HEK293 (cell line): ENCODE measurements around the gene SNTA1.

Experiments used
- REPIN1 ChIP-seq: fragments of 450-650 bp; formaldehyde crosslinking; IDR thresholded peaks from 2 replicates; pipeline ENCODE4 v1.5.1; 2017; ENCODE audit warnings: missing biosample characterization, missing genetic modification characterization, low read depth
- ZFHX2 ChIP-seq: fragments of 450-650 bp; formaldehyde crosslinking; conservative IDR thresholded peaks from 2 replicates; pipeline ENCODE4 v1.5.1; 2016; ENCODE audit warnings: missing biosample characterization, missing genetic modification characterization

DNA sequence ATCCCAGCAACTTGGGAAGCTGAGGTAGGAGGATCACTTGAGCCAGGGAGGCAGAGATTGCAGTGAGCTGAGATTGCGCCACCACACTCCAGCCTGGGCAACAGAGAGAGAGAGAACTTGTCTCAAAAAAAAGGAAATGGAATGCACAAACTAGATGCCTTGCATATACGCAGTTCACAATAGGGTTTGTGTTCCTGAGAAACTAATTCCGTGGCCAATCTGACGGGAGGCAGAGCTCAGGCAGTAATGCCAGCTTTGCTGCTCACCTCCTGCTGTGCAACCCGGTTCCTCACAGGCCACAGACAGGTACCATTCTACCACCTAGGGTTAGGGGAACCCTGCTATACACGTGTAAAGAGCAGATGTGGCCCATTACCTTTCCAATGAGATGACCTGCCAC is 43.6 kb downstream of the SNTA1 start:
- TF ChIP-seq ZFHX2 (tag by site-specific recombination) (no peak), REPIN1 (tag by site-specific recombination) (no peak)
